ENCODE data around the gene TMEFF2. TPM values are rescaled to one million over a fixed set of nuclear protein-coding genes. Genes with fewer than 3 reads are reported as not detected.

Gene TMEFF2
- total RNA-seq, 2 experiments from 2014 or later = not detected

DNA sequence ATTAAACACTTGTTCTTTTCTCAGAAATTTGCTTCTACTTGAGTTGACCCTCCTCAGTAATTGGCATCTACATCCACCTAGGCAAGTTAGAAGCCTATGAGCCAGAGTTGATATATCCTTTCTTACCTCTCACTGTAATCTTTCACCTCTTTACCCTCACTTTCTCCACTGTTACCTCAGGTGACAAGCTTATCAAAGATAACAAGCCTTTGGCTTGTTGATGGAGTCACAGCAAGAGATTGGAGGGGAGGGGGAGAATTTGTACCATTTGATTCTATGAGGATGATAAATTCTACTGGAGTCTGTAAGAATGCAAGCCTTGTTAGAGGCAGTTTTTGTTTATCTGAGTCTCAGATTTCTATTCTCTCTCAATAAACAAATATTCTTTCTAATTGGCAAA lies 176.9 kb downstream of the TMEFF2 start:
- DNase-seq = no peak
- H3K9me3 Mint-ChIP-seq = no peaks in the 10 kb centered on the region
- CTCF ChIA-PET = no interaction called here
- intact Hi-C loops (cut with micrococcal nuclease) = loop anchor here (10.0 kb wide), 1 partner anchor 453 kb away; no protein-coding TSS in a partner anchor
- no peaks in the 10 kb centered on the region for H3K27me3 Mint-ChIP-seq (ENCODE audit: low read depth)
- H3K4me3 Mint-ChIP-seq = no peak overlapping the region
- no peaks in the 10 kb centered on the region for H3K36me3 Mint-ChIP-seq (ENCODE audit: low read depth)
- no peak overlapping the region for H3K27ac Mint-ChIP-seq
- H3K4me1 Mint-ChIP-seq (ENCODE audit: low read depth) = no peaks in the 10 kb centered on the region

DNA sequence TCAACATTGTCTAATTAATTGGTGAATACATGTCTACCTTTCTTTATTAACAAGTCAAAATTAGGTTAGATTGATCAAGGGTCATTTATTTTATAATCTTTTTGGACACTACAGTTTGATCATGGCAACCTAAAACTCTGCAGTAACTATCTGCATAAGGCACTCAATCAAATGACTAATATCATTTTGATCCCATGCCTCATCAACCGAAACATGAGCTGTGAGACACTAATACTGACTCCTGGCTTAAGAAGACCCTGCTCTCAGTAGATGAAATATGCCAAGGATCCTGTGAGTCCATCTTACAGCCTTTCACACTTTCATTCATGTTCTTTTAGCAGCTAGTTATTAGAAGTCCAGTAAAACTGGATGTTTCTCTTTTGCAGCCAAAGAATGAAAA lies 178.5 kb downstream of the TMEFF2 start:
- H3K4me3 Mint-ChIP-seq = no peak overlapping the region
- H3K4me1 Mint-ChIP-seq (ENCODE audit: low read depth) = no peaks in the 10 kb centered on the region
- CTCF ChIA-PET = no interaction called here
- no peak for DNase-seq
- intact Hi-C loops (cut with micrococcal nuclease) = loop anchor here (10.0 kb wide), 1 partner anchor 451 kb away; no protein-coding TSS in a partner anchor
- no peak overlapping the region for H3K27ac Mint-ChIP-seq
- no peaks in the 10 kb centered on the region for H3K36me3 Mint-ChIP-seq (ENCODE audit: low read depth)
- no peaks in the 10 kb centered on the region for H3K27me3 Mint-ChIP-seq (ENCODE audit: low read depth)
- H3K9me3 Mint-ChIP-seq = no peaks in the 10 kb centered on the region

DNA sequence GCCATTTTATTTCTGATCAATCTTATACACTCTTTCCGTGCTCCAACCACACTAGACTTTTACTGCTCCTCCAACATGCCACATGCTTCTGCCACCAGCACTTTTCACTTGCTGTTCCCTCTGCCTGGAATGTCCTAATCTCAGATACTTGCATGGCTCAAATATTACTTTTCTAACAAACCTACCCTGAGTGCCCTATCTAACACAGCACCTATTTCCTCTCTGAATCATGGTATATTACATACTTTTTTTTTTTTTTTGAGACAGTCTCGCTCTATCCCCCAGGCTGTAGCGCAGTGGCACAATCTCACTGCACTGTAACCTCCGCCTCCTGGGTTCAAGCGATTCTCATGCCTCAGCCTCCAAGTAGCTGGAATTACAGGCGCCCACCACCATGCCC lies 181.5 kb downstream of the TMEFF2 start:
- H3K27ac Mint-ChIP-seq = no peak overlapping the region
- H3K4me3 Mint-ChIP-seq = no peak overlapping the region
- no peaks in the 10 kb centered on the region for H3K4me1 Mint-ChIP-seq (ENCODE audit: low read depth)
- no peaks in the 10 kb centered on the region for H3K9me3 Mint-ChIP-seq
- H3K36me3 Mint-ChIP-seq (ENCODE audit: low read depth) = no peaks in the 10 kb centered on the region
- intact Hi-C loops (cut with micrococcal nuclease) = loop anchor here (10.0 kb wide), 1 partner anchor 448 kb away; no protein-coding TSS in a partner anchor
- CTCF ChIA-PET = no interaction called here
- no peaks in the 10 kb centered on the region for H3K27me3 Mint-ChIP-seq (ENCODE audit: low read depth)
- no peak for DNase-seq

DNA sequence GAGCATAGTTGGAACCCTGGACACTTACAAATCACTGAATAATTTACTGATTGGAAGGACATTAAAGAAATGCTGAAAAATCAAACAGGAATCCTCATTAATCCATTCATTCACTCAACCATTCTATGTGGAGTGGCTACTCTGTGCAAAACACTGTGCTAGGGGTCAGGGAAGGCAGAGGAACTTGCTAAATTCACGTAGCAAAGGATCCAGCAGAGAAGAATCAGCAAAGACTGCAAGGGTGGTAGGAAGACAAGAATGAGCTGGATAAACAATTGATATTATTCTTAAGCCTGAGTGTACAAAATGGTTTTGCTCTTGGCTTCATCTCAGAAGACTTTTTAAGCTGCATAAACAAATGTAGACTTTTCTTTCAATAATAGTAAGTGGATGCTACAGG lies 183.5 kb downstream of the TMEFF2 start:
- intact Hi-C loops (cut with micrococcal nuclease) = loop anchor here (10.0 kb wide), 1 partner anchor 446 kb away; no protein-coding TSS in a partner anchor
- CTCF ChIA-PET = interaction anchor here (0.8 kb wide), 1 partner anchor 11 kb away, joined by 3 read pairs; no protein-coding TSS in a partner anchor
- H3K4me3 Mint-ChIP-seq = no peak overlapping the region

DNA sequence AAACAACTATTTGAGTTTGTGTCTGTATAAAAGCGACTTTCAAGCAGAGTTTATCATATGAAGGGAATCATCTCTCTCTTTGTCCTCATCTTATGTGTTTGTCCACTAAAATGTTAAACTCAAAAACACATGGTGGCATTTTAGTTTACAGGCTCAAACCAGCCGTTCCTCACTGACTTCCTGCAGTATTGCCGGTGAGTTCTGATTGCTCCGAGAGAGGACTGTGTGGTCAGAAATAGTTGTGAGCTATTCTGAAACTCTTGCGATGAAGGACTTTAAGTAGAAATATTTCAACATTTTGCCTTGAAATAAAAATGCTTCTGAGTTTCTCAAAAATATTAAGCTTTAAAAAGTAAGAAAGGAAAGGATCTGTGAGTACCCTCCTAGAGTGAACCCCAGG lies 184.7 kb downstream of the TMEFF2 start:
- CTCF ChIA-PET = no interaction called here
- DNase-seq = no peak
- Mint-ChIP-seq H3K4me1 (ENCODE audit: low read depth) (no peaks in the 10 kb centered on the region), H3K4me3 (no peak overlapping the region), H3K36me3 (ENCODE audit: low read depth) (no peaks in the 10 kb centered on the region), H3K9me3 (no peaks in the 10 kb centered on the region), H3K27ac (no peak overlapping the region), H3K27me3 (ENCODE audit: low read depth) (peaks cover 3% of the 10 kb centered on the region)
- intact Hi-C loops (cut with micrococcal nuclease) = loop anchor here (10.0 kb wide), 1 partner anchor 445 kb away; no protein-coding TSS in a partner anchor

More for the DNA sequence above, 183.5 kb downstream of the TMEFF2 start:
- Mint-ChIP-seq H3K36me3 (ENCODE audit: low read depth) (no peaks in the 10 kb centered on the region), H3K4me1 (ENCODE audit: low read depth) (no peaks in the 10 kb centered on the region), H3K27me3 (ENCODE audit: low read depth) (peaks cover 3% of the 10 kb centered on the region), H3K9me3 (no peaks in the 10 kb centered on the region), H3K27ac (no peak overlapping the region)
- DNase-seq = no peak

DNA sequence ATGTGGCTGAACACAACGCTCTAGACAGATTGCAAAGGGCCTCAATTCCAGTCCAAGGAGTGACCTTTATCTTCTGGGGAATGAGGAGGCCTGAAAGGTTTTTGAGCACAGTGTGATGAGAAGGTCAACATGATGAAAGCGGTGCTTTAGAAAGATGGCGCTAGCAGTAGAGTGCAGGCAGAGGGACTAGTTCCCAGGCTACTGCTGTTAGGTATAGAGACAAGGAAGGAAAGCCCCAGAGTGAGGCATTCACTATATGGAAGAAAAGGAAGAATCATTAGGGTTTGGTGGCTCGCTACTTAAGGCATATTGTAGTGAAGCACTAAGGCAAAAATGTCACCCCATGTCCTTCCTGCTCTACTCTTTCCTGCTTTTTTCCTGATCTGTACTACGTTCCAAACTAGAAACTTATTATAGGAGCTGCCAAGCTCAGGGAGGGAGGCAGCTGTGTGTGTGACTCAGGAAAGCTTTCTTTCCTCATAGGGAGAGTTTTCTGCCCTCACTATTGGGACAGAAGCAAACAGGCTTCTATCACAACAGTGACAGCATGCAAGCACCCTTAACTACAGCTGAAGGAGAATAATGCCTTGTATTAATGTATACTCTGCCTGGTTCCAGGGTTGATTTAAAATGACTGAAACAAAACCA lies 187.0 kb downstream of the TMEFF2 start:
- no peak for DNase-seq
- Mint-ChIP-seq H3K9me3 (no peaks in the 10 kb centered on the region), H3K27ac (no peak overlapping the region), H3K4me1 (ENCODE audit: low read depth) (no peaks in the 10 kb centered on the region), H3K36me3 (ENCODE audit: low read depth) (no peaks in the 10 kb centered on the region), H3K27me3 (ENCODE audit: low read depth) (peaks cover 3% of the 10 kb centered on the region), H3K4me3 (no peak overlapping the region)
- intact Hi-C loops (cut with micrococcal nuclease) = no loop called here
- CTCF ChIA-PET = no interaction called here

DNA sequence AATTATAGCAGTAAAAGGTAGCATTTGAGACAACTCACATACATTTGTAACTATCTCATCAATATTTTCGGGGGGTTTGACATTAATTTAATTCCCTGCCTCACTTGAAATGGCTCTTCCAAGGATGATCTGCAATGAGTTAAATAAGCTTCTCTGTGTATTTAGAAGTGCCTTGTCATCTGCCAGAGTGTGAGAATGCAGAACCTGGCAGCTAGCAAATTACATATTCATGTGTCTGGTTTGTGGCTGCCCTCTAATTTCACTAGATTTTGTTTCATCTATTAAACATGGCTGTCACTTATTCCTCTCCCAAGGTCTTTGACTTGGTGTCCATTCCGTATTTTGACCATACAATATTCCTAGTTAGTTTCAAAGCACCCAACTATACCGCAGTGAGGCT lies 189.5 kb downstream of the TMEFF2 start:
- Mint-ChIP-seq H3K9me3 (no peaks in the 10 kb centered on the region), H3K4me1 (ENCODE audit: low read depth) (no peaks in the 10 kb centered on the region), H3K27me3 (ENCODE audit: low read depth) (peaks cover 3% of the 10 kb centered on the region), H3K4me3 (no peak overlapping the region), H3K36me3 (ENCODE audit: low read depth) (no peaks in the 10 kb centered on the region), H3K27ac (no peak overlapping the region)
- DNase-seq = no peak
- CTCF ChIA-PET = no interaction called here
- intact Hi-C loops (cut with micrococcal nuclease) = no loop called here

DNA sequence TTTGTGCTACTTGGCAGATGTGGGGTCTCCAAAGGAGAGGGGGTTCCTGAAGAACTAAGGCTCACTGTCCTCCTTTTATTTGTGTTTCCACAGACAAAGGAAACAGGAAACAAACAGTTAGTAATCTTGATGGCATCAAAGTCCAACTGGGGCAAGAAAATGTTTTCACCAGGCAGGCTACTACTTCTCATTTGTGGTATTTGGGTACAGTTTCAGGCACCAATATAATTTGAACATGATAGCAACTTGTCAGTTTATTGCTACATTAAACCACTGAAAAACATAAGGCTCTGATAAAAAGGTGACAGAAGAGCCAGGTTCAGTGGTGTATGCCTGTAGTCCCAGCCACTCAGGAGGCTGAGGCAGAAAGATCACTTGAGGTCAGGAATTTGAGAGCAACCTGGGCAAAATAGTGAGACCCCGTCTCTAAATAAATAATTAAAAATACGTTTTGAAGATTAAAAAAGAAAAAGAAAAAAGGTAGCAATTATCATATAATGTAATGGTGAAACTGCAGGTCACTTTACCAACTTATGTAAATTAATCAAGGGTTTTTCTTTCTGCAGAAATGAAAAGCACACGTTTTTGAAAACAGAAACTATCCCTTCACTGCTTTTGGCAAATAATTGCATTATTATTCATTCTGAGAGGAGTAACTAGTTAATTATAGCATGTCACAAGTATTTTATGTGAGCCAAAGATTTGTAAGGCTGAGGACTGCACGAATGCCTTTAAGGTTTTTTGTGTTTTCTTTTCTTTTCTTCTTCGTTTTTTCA lies 190.4 kb downstream of the TMEFF2 start:
- no peak for DNase-seq
- no peaks in the 10 kb centered on the region for H3K36me3 Mint-ChIP-seq (ENCODE audit: low read depth)
- H3K27me3 Mint-ChIP-seq (ENCODE audit: low read depth) = peaks cover 6% of the 10 kb centered on the region
- no peak overlapping the region for H3K27ac Mint-ChIP-seq
- H3K9me3 Mint-ChIP-seq = no peaks in the 10 kb centered on the region
- CTCF ChIA-PET = no interaction called here
- H3K4me3 Mint-ChIP-seq = no peak overlapping the region
- intact Hi-C loops (cut with micrococcal nuclease) = no loop called here
- no peaks in the 10 kb centered on the region for H3K4me1 Mint-ChIP-seq (ENCODE audit: low read depth)

DNA sequence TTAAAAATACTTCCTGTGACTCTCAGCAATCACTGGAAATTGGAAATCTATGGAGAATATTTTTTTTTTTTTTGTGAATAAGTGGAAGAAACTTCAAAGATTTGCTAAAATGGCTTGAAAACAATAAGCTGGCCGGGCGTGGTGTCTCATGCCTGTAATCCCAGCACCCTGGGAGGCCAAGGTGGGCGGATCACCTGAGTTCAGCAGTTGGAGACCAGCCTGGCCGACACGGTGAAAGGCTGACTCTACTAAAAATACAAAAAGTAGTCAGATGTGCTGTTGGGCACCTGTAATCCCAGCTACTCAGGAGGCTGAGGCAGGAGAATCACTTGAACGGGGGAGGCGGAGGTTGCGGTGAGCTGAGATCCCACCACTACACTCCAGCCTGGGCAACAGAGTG lies 192.3 kb downstream of the TMEFF2 start:
- Mint-ChIP-seq H3K4me3 (no peak overlapping the region), H3K9me3 (no peaks in the 10 kb centered on the region), H3K36me3 (ENCODE audit: low read depth) (no peaks in the 10 kb centered on the region), H3K4me1 (ENCODE audit: low read depth) (no peaks in the 10 kb centered on the region), H3K27ac (no peak overlapping the region), H3K27me3 (ENCODE audit: low read depth) (peaks cover 9% of the 10 kb centered on the region)
- CTCF ChIA-PET = no interaction called here
- no peak for DNase-seq
- intact Hi-C loops (cut with micrococcal nuclease) = no loop called here

DNA sequence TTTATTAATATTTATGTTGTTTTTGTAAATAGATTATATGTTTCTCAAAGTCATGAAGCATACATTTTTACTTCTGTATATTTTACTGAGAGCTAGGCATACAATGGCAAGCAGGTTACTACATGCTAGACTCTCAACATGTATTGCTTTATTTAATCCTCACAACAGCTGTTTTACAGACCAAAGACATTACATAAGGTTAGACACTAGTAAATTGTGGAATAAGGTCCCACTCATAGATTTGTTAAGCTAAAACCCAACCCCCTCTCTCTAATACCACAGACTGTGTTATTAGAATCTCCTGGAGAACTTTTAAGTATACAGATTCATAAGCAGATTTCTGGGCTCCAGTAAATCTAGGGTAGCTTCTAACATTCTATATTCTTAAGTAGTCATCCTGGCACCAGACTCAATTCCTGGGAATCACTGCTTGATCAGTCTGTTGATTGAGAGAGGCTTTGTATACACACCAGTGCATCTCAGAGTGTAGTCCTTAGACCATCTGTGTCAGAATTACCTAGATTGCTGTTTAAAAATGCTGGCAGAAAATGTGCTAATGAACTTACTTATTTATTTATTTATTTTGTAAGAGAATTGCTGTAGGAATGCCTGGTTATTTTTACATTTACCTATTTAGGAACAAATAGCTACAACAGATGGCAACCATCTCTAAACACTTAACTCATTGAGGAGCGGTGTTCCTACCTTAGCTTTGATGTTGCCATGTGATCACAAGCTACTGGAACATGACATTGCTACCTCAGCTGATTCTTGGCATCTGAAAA lies 194.3 kb downstream of the TMEFF2 start:
- no peaks in the 10 kb centered on the region for H3K4me1 Mint-ChIP-seq (ENCODE audit: low read depth)
- no peak for DNase-seq
- CTCF ChIA-PET = interaction anchor here (1.6 kb wide), 1 partner anchor 11 kb away, joined by 3 read pairs; no protein-coding TSS in a partner anchor
- H3K4me3 Mint-ChIP-seq = no peak overlapping the region
- intact Hi-C loops (cut with micrococcal nuclease) = no loop called here
- no peaks in the 10 kb centered on the region for H3K9me3 Mint-ChIP-seq
- H3K27me3 Mint-ChIP-seq (ENCODE audit: low read depth) = peaks cover 6% of the 10 kb centered on the region
- no peak overlapping the region for H3K27ac Mint-ChIP-seq
- no peaks in the 10 kb centered on the region for H3K36me3 Mint-ChIP-seq (ENCODE audit: low read depth)

DNA sequence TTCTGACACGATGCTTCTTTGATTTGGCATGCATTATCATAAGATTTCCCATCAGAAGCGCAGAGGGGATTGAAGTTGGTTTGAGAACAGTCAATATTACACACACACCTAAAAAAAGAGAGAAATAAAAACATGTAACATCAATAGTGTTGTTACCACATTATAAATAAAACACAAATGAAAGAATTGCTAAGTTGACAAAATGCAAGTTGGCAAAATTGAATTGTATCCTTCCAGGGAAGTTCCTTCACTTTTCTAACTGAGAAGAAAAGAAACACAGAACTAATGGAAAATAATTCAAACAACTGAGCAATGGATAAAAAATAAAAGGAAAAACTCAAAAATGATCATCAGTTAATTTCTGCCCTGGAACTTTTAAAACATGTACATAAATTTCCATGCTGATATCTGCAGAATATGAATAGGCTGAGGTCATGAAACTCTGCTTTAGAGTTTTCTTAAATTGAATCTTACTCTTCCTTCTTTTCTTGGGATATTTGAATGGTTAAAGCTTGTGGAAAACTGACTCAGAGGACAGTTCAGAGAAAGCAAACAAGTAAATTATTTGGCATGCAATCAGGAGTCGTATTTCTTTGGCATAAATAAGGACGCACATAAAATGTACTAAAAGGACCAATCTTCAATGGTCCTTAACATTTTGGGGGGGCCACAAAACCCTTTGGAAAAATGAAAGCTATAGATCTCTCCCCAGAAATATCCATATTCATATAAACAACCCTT lies 195.5 kb downstream of the TMEFF2 start:
- intact Hi-C loops (cut with micrococcal nuclease) = no loop called here
- H3K27ac Mint-ChIP-seq = no peak overlapping the region
- H3K36me3 Mint-ChIP-seq (ENCODE audit: low read depth) = no peaks in the 10 kb centered on the region
- CTCF ChIA-PET = no interaction called here
- H3K4me1 Mint-ChIP-seq (ENCODE audit: low read depth) = no peaks in the 10 kb centered on the region
- peaks cover 6% of the 10 kb centered on the region for H3K27me3 Mint-ChIP-seq (ENCODE audit: low read depth)
- H3K4me3 Mint-ChIP-seq = no peak overlapping the region
- DNase-seq = no peak
- H3K9me3 Mint-ChIP-seq = no peaks in the 10 kb centered on the region

DNA sequence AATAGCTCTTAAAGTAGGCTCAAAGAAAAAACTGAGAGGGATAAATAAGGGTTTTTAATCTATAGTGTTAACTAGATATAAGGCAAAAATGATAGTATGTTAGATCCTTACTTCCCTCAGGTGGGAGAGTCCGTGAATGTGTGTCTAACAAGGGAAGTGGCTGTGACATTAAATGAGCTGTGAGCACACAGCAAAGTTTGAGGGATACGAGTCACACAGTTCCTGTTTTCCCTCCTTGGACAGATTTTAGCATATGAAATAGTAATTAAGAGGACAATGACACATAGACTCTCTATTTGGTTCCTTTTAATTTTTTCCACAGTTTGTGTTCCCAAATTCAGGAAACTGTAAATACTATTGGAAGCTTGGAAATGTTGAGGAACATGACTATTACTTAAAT lies 199.4 kb downstream of the TMEFF2 start:
- Mint-ChIP-seq H3K36me3 (ENCODE audit: low read depth) (no peaks in the 10 kb centered on the region), H3K27me3 (ENCODE audit: low read depth) (peaks cover 10% of the 10 kb centered on the region), H3K9me3 (no peaks in the 10 kb centered on the region), H3K4me1 (ENCODE audit: low read depth) (no peaks in the 10 kb centered on the region), H3K4me3 (no peak overlapping the region), H3K27ac (no peak overlapping the region)
- intact Hi-C loops (cut with micrococcal nuclease) = no loop called here
- CTCF ChIA-PET = no interaction called here
- DNase-seq = no peak

All from activated naive CD4-positive, alpha-beta T cell treated with anti-CD3 and anti-CD28 coated beads for 36 hours (primary cell).